Choroid plexus epithelial cell (primary cell): ENCODE results near the gene TNS1.

Experiments used
- DNase-seq: peaks from one replicate; pipeline ENCODE4 v3.0.0-alpha.2; 2010; ENCODE audit warnings: low read depth
- H3K4me3 ChIP-seq: 2 replicates; pipeline ENCODE4 v1.5.1; 2011; ENCODE audit warnings: low read depth, mild to moderate bottlenecking, control low read depth, low read length, moderate library complexity
- TF ChIP-seq, protein P1 (sequence below): conservative IDR thresholded peaks from 2 replicates; pipeline ENCODE4 v1.5.1; 2011; ENCODE audit warnings: low read depth, mild to moderate bottlenecking, control low read depth, inconsistent platforms, low read length, moderate library complexity

TNS1 gene

DNA sequence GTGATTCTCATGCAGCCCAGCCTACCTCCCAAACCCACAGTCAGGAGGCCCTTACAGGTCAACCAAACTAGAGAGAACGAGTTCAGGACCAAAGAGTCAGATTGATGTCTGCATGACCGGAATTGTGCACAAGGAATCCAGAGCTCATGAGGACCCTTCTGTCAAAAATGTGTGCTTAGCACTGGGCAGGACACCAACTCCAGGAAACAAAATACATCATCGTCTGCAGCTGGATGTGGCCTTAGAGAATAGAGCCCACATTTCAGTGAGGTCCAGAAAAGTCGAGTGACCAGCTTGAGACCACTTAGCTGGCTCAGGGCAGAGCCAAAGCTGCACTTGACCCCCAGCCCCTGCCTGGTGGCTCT is 3.2 kb downstream of the TNS1 start:
- TF ChIP-seq, protein P1, sequence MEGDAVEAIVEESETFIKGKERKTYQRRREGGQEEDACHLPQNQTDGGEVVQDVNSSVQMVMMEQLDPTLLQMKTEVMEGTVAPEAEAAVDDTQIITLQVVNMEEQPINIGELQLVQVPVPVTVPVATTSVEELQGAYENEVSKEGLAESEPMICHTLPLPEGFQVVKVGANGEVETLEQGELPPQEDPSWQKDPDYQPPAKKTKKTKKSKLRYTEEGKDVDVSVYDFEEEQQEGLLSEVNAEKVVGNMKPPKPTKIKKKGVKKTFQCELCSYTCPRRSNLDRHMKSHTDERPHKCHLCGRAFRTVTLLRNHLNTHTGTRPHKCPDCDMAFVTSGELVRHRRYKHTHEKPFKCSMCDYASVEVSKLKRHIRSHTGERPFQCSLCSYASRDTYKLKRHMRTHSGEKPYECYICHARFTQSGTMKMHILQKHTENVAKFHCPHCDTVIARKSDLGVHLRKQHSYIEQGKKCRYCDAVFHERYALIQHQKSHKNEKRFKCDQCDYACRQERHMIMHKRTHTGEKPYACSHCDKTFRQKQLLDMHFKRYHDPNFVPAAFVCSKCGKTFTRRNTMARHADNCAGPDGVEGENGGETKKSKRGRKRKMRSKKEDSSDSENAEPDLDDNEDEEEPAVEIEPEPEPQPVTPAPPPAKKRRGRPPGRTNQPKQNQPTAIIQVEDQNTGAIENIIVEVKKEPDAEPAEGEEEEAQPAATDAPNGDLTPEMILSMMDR, result no peak
- no peak overlapping the region for H3K4me3 ChIP-seq

DNA sequence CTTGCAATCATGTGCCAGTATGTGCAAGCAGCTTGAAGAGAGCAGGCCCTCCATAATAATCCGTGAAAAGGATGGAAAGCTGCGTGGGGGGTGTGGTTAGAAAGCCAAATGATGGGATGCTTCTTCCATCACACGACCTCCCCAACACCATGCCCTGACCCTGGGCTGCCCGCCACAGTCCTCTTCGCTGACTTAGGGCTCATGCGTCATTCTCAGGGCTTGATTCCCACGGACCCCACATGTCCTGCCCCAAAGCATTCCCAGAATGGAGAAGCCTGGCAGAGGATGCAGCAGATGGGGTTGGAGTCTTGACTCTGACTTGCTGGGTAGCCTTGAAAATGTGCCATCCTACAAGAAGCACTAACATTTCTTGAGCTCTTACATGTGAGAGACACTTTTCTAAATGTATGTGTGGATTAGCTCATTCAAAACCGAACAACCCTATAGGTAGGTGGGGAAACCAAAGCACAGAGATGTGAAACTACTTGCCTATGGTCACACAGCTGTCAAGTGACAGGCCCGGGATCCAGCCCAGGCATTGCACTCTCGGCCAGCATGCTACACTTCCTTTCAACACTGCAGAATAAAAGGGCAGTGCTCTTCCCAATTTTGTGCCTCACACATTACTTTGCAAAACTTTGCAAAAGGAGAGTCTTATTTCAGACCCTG is 3.7 kb downstream of the TNS1 start:
- no peak overlapping the region for H3K4me3 ChIP-seq
- TF ChIP-seq, protein P1, result no peak
- DNase-seq, result no peak

More for the DNA sequence above, 3.2 kb downstream of the TNS1 start:
- DNase-seq, result no peak

DNA sequence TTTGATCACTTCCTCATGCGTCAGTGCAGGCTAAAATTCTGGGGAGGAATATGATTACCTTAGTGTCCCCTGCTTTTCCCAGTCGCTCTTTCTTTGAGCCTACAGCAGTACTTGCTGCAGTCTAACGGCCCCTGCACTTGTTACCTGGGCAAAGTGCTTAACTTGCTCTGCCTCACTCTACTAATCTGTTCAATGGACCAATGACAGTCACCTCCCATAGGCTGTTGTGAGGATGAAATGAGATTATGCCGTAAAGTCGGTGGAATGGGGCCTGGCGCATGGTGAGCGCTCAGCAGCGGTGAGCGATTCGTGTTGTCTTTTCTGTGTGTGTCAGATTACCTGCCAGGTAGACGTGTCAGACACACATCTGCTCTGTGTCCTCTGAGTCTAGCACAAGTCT is 5.3 kb downstream of the TNS1 start:
- DNase-seq, result no peak
- H3K4me3 ChIP-seq, result no peak overlapping the region
- TF ChIP-seq, protein P1, result no peak

DNA sequence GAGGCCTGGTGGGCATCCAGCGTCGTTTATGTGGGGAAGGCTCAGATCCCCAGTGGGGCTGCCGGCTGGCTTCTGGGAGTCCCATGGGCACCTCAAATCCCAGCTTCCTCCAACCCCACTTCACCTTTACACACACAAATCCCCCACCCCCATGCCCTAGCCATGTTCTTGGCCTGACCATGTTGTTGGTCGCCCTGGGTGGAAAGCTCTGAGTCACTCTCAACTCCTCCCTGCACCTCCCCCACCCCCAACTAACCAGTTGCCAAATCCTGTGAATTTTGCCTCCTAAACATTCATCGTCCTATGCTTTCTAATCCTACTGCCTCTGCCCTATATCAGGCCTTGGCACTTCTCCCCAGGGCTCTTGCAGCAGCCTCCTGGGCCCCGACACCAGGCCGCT is 6.4 kb downstream of the TNS1 start:
- no peak overlapping the region for H3K4me3 ChIP-seq
- TF ChIP-seq, protein P1, result no peak
- DNase-seq, result peak; percentile 77

DNA sequence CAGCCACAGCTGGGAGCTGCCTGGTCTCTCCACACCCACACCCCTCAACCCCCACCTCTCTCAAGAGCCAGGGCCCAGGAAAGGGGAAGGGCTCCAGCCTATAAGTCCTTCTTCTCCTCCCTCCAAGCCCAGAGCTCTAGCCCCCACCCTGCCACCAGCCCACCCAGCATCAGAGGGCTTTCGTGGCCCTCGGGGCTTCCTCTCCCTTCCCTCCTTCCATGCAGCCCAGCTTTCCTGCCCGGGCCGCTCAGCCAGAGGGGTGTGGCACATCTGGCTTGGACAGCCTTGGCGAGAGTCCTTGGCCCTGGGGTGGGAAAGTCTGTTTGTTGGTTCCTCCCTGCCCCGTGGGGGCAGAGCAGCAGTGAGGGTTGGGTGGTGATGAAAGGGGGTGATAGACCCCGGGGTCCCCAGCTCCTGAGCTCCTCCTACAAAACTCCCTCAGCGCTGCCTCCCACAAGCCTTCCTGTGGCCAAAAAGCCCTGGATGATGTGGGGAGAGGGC is 7.0 kb downstream of the TNS1 start:
- no peak overlapping the region for H3K4me3 ChIP-seq
- no peak for DNase-seq
- TF ChIP-seq, protein P1, result no peak

DNA sequence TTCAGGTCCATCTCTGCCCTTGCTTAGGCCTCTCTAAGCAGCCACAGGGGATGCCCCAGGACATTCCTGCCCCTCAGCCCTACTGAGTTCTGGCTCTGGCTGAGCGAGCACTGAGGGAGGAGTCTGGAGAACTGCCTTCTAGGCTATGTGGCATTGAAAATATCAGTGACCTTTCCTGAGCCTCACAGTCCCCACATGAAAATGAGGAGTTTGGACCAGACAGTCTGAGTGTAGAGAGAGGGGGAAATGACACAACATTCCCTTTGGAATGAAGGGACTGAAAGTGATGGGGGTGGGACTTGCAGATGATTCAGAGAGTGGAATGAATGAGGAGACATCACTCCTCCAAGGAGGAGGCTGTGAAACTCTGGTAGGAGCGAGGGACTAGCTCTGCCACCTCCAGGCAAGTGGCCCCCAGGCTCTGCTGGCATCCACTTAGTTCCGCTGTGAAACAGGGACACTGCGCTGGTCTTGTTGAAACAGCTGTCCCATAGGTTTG is 8.0 kb downstream of the TNS1 start:
- DNase-seq, result peak; percentile 57
- H3K4me3 ChIP-seq, result no peak overlapping the region
- TF ChIP-seq, protein P1, result no peak
